Stomach (tissue), 4 donors: ENCODE measurements around the gene SLC18B1.

Experiments
- CTCF ChIP-seq, 7 experiments: fragments of 450-650 bp in 4 of 7; fragments of 200-600 bp in 3 of 7; sonication (generic) in 3 of 7; IDR thresholded peaks; one replicate each; pipeline ENCODE4 v1.5.1; 2016 to 2019; ENCODE audit warnings: antibody characterized with exemption in 7 of 7, control low read depth in 2 of 7, mild to moderate bottlenecking in 1 of 7
- POLR2AphosphoS5 ChIP-seq, 3 donors: sonication (generic); formaldehyde crosslinking; IDR thresholded peaks; one replicate each; pipeline ENCODE4 v1.6.1; 2016; ENCODE audit warnings: antibody characterized with exemption in 3 of 3

- peak in 2 of 7 experiments; percentile 20 to 23 for TF ChIP-seq CTCF (IDR thresholded peaks at IDR 0.05)
- no peak for TF ChIP-seq POLR2AphosphoS5 (IDR thresholded peaks at IDR 0.05)
These were observed 31.9 kb upstream of the SLC18B1 start for GRCh38 chr6:132830334-132830751.
